Osteoblast (primary cell): ENCODE data around the gene ANO4. TPM values are rescaled to one million over a fixed set of nuclear protein-coding genes. Genes with fewer than 3 reads are reported as not detected.

Source experiments
- DNase-seq: peaks from one replicate; pipeline ENCODE4 v3.0.0; 2011; ENCODE audit warnings: low spot score, mixed read lengths; ENCODE audit not compliant: insufficient read length; ENCODE audit errors: missing footprints
- H2AFZ ChIP-seq: 2 replicates; pipeline ENCODE4 v1.6.0; 2011; ENCODE audit warnings: mild to moderate bottlenecking, low read length
- H3K27ac ChIP-seq: 2 replicates; pipeline ENCODE4 v1.5.1; 2011; ENCODE audit warnings: mild to moderate bottlenecking, low read depth, low read length, moderate library complexity
- H3K27me3 ChIP-seq: 2 replicates; pipeline ENCODE4 v1.6.0; 2012; ENCODE audit warnings: mild to moderate bottlenecking, control low read depth, inconsistent platforms, low read length, moderate library complexity; ENCODE audit not compliant: insufficient read depth
- H3K36me3 ChIP-seq: 2 replicates; pipeline ENCODE4 v1.5.1; 2011; ENCODE audit warnings: mild to moderate bottlenecking, low read length, control low read depth, moderate library complexity; ENCODE audit not compliant: insufficient read depth
- H3K4me1 ChIP-seq: 2 replicates; pipeline ENCODE4 v1.5.1; 2011; ENCODE audit warnings: mild to moderate bottlenecking, low read length, control low read depth, moderate library complexity; ENCODE audit not compliant: insufficient read depth
- H3K4me2 ChIP-seq: 2 replicates; pipeline ENCODE4 v1.6.0; 2011; ENCODE audit warnings: mild to moderate bottlenecking, low read length; ENCODE audit not compliant: insufficient read depth
- H3K4me3 ChIP-seq: fragments of 200-600 bp; sonication (generic); 3 replicates; pipeline ENCODE4 v1.5.1; 2012; ENCODE audit warnings: mild to moderate bottlenecking, low read length, inconsistent platforms; ENCODE audit not compliant: insufficient read depth
- H3K79me2 ChIP-seq: 2 replicates; pipeline ENCODE4 v1.6.0; 2012; ENCODE audit warnings: mild to moderate bottlenecking, low read length, control low read depth, inconsistent platforms; ENCODE audit not compliant: insufficient read depth
- H3K9me3 ChIP-seq: 2 replicates; pipeline ENCODE4 v1.5.1; 2011; ENCODE audit warnings: low read depth, low read length, control low read depth
- H4K20me1 ChIP-seq: 2 replicates; pipeline ENCODE4 v1.6.0; 2012; ENCODE audit warnings: mild to moderate bottlenecking, low read length, control low read depth; ENCODE audit not compliant: insufficient read depth
- CTCF ChIP-seq: IDR thresholded peaks from 2 replicates; pipeline ENCODE4 v1.5.1; 2011; ENCODE audit warnings: mild to moderate bottlenecking, low read depth, low read length, moderate library complexity; ENCODE audit errors: extremely low read depth
- total RNA-seq: library from RNA; depleted of rRNA; stranded (reverse); fragments of >200 nt; gene quantifications from 2 replicates; pipeline ENCODE4 v1.2.3, GENCODE V29; 2012

The ANO4 gene
- total RNA-seq, 1 donor: not detected

- Histone ChIP-seq H2AFZ (no peak overlapping the region), H3K4me1 (no peaks in the 10 kb centered on the region), H3K4me2 (no peak overlapping the region), H3K27ac (no peak overlapping the region), H3K36me3 (no peaks in the 10 kb centered on the region), H3K4me3 (no peak overlapping the region), H3K27me3 (no peaks in the 10 kb centered on the region), H3K79me2 (no peaks in the 10 kb centered on the region), H3K9me3 (no peaks in the 10 kb centered on the region), H4K20me1 (no peaks in the 10 kb centered on the region)
- DNase-seq: no peak
- no peak for TF ChIP-seq CTCF
These were observed 233.2 kb downstream of the ANO4 start for GRCh38 chr12:101027816-101028215.

- no peak for DNase-seq
These were observed 243.8 kb downstream of the ANO4 start for GRCh38 chr12:101038289-101038871.

GRCh38 chr12:101039848-101040531, 245.4 kb downstream of the ANO4 start:
- H3K4me1 ChIP-seq: peaks cover 3% of the 10 kb centered on the region
- no peaks in the 10 kb centered on the region for H3K27me3 ChIP-seq
- no peak overlapping the region for H3K4me3 ChIP-seq
- no peaks in the 10 kb centered on the region for H4K20me1 ChIP-seq
- H3K36me3 ChIP-seq: no peaks in the 10 kb centered on the region
- no peak overlapping the region for H3K4me2 ChIP-seq
- TF ChIP-seq CTCF: no peak
- H3K9me3 ChIP-seq: no peaks in the 10 kb centered on the region
- H3K79me2 ChIP-seq: no peaks in the 10 kb centered on the region
- no peak for DNase-seq
- H3K27ac ChIP-seq: no peak overlapping the region
- H2AFZ ChIP-seq: no peak overlapping the region

More at GRCh38 chr12:101038289-101038871, 243.8 kb downstream of the ANO4 start:
- H4K20me1 ChIP-seq: no peaks in the 10 kb centered on the region
- H3K4me2 ChIP-seq: no peak overlapping the region
- no peaks in the 10 kb centered on the region for H3K9me3 ChIP-seq
- no peaks in the 10 kb centered on the region for H3K36me3 ChIP-seq
- H2AFZ ChIP-seq: no peak overlapping the region
- no peak overlapping the region for H3K4me3 ChIP-seq
- H3K79me2 ChIP-seq: no peaks in the 10 kb centered on the region
- TF ChIP-seq CTCF: no peak
- H3K27me3 ChIP-seq: no peaks in the 10 kb centered on the region
- H3K27ac ChIP-seq: no peak overlapping the region
- no peaks in the 10 kb centered on the region for H3K4me1 ChIP-seq

- Histone ChIP-seq H3K4me2 (no peak overlapping the region), H3K79me2 (no peaks in the 10 kb centered on the region), H2AFZ (no peak overlapping the region), H3K36me3 (no peaks in the 10 kb centered on the region), H4K20me1 (no peaks in the 10 kb centered on the region), H3K4me1 (peaks cover 8% of the 10 kb centered on the region), H3K27ac (no peak overlapping the region), H3K9me3 (no peaks in the 10 kb centered on the region), H3K27me3 (no peaks in the 10 kb centered on the region), H3K4me3 (no peak overlapping the region)
- no peak for TF ChIP-seq CTCF
- DNase-seq: no peak
These were observed 246.4 kb downstream of the ANO4 start for GRCh38 chr12:101040936-101041335.
